HG03159 (cell line): Measurements from ENCODE around the gene OR1F1.
A peak's percentile ranks its signal among the peaks of the same experiment; 100 is the strongest.
"Not testable (repeated sequence)": the region's sequence is repeated elsewhere in the genome, so short reads cannot be mapped to it uniquely, and the experiment has no call there.

ENCODE experiments used
- ATAC-seq: cut with Tn5 transposase; IDR thresholded peaks from one replicate; pipeline ENCODE4 v1.9.1; 2021; ENCODE audit warnings: mild to moderate bottlenecking, moderate library complexity; ENCODE audit not compliant: unreplicated experiment

OR1F1 gene

GRCh38 chr16:3187798-3188674 lies at the start of gene OR1F1:
Gene OR1F1, plus strand, starts transcription at chr16:3188204.
- ATAC-seq, result no peak

DNA sequence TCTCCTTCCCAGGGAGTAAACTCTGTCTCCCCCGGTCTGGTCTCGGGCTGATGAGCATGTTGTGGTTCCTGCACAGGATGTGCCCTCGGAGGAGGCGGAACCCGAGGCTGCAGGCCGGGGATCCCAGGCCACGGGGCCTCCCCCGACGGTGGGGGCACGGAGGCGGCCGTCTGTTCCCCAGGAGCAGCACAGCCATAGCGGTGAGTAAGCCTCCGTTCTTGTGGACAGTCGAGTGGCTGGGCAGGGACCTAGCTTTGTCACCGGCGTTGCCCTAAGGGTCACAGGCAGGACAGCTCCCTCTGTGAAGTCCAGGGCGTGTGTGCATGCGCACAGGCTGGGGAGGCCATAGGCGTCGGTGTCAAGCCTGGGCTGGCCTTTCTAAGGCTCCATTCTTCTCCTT lies 49.7 kb upstream of the OR1F1 start:
- no peak for ATAC-seq

DNA sequence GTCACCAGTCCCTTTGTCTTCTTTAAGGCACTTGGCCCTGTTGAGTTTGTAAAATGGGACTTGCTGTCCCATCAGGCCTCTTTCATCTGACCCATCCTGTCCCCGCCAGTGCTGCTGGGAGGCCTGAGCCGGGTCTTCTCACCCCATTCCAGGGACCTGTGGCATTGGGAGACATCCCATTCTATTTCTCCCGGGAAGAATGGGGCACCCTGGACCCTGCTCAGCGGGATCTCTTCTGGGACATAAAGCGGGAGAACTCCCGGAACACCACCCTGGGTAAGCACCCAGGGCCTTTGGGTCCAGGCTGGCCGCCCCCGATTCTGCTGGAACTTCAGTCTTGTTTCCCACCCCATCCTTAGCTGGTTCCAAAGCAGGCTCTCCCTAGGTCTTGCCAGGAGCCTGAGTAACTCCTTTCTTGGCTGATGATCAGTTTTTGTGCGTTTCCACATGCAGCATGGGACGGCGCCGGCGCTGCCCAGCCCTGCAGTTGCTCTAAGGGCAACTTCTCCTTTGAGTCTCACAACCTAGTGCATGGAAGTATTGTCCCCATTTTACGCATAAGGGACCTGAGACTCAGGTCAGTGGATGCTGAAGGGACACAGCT lies 49.1 kb upstream of the OR1F1 start:
- ATAC-seq, result no peak

- ATAC-seq, result not testable (repeated sequence)
These were observed 48.4 kb upstream of the OR1F1 start for GRCh38 chr16:3139561-3139960.

- no peak for ATAC-seq
These were observed 47.2 kb upstream of the OR1F1 start for GRCh38 chr16:3140603-3141427.

DNA sequence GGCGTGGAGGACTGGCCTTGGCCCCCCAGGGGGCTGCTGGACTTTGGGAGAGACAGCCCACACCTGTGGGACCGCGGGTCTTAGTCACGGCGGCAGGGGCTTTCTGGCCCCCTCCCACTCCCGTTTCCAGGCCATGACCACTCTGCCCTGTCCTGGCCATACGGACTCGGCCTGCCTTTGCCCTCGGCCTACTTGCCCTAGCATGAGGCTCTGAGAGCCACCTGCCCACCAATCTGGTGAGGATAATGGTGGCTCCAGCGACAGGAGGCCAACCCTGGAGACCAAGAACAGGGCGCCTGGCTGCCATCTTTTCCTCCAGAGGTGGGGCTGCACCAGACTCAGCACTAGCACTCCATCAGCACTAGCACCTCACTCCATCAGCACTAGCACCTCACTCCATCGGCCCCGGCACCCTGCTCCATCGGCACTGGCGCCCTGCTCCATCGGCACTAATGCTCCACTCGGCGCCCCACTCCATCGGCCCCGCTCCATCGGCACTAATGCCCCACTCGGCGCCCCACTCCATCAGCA lies 46.2 kb upstream of the OR1F1 start:
- ATAC-seq, result no peak

DNA sequence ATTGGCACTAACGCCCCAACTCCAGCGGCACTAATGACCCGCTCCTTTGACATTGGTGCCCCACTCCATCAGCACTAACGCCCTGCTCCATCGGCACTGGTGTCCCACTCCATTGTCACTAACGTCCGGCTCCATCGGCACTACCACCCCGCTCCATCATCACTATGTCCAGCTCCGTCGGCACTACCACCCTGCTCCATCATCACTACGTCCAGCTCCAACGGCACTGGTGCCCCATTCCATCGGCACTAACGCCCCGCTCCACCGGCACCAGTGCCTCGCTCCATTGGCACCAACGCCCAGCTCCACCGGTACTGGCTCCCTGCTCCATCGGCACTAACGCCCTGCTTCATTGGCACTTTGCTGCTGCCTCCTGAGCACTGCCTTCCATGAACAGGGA lies 45.7 kb upstream of the OR1F1 start:
- ATAC-seq, result no peak

GRCh38 chr16:3142770-3143169 lies 45.2 kb upstream of the OR1F1 start:
- no peak for ATAC-seq

DNA sequence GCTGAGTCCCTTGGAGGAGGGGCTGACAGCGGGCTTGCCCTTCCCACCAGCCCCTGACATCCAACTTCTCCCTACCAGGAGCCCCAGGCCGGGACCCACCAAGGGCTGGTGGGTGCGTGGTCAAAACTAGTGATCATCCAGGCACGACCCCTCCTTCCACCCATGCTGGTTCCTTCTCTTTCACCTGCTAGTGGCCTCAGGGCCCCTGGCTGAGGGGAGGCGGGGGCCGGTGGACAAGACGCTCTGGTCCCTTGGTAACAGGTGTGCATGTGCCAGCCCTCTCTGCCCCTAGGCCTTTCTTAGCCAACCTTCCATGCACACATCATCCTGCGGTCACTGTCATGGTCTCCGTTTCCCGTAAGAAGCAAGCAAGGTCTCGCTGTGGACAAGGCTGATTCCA lies 44.8 kb upstream of the OR1F1 start:
- ATAC-seq, result no peak

DNA sequence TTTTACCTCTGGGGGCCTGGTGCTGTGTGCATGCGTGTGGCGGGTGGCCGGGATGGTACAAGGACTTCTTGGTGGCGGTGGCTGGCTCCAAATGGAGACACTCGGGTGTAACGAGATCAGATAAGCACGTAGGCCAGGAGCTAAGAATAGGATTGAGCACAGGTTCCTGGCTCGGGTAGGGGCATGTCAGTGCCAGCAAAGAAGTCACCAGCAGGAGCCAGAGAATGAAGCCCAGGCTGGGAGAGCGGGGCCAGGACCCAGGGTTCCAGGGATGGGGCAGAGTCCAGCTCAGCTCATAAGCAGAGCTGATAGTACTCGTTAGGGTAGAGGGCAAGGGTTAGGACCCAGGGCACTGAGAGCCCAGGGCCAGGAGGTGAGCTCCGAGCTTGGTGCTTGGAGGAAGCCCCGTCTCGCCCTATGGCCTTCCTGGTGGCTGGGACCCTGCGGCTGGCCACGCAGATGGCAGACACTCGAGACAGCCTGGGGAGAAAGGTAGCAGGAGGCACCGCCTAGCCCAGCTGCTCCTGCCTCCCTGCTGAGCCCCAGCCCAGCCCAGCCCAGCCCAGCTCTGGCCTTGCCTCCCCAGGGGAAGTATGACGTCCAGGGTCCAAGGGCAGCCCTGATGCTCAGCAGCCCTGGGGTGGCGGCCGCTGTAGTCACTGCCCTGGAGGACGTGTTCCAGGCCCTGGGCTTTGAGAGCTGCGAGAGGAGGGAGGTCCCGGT lies 44.2 kb upstream of the OR1F1 start:
- ATAC-seq, result no peak

- no peak for ATAC-seq
These were observed 43.6 kb upstream of the OR1F1 start for GRCh38 chr16:3144321-3144983.

GRCh38 chr16:3145151-3145550 lies 42.9 kb upstream of the OR1F1 start:
- no peak for ATAC-seq

- no peak for ATAC-seq
These were observed 42.3 kb upstream of the OR1F1 start for GRCh38 chr16:3145660-3146059.

DNA sequence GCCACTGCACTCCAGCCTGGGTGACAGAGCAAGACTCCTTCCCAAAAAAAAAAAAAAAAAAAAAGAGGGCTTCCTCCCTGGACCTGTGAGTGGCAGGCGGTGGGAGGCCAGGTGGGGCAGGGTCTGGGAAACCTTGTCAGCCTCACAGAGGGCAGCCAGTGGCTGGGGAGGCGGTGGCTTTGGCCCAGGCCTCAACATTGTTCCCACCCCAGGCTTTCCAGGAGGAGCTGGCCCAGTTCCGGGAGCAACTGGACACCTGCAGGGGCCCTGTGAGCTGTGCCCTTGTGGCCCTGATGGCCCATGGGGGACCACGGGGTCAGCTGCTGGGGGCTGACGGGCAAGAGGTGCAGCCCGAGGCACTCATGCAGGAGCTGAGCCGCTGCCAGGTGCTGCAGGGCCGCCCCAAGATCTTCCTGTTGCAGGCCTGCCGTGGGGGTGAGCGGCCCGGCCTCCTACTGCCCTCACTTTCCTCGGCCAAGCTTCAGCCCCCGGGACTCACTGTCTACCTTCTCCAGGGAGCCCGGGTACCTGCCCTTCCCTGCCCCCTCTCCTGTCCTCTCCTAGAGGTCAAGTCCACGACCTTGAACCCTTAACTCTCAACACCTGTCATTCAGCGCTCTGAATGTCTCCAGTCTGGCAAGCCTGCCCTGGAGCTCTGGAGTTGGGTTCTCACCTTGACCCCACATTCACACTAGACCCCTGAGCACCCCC lies 40.8 kb upstream of the OR1F1 start:
- ATAC-seq, result no peak

- ATAC-seq, result no peak
These were observed 40.3 kb upstream of the OR1F1 start for GRCh38 chr16:3147757-3148104.

GRCh38 chr16:3148256-3149192 lies 39.5 kb upstream of the OR1F1 start:
- ATAC-seq, result no peak

DNA sequence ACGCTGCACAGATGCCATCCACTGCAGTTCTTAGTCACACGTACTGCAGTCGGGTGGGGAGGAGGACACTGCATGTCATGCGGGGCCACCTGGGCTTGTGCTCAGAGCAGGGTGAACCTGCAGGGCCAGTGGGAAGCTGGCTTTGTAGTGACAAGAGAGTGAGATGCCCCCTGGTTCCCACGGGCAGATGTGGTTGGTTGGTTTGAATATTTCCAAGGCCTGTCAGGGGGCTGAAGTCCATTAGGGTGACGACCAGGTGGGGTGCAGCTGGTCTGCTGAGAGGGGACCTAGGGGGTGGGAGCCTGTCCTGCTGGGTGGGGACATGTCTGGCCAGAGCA lies 38.8 kb upstream of the OR1F1 start:
- ATAC-seq, result no peak

GRCh38 chr16:3149630-3150345 lies 38.2 kb upstream of the OR1F1 start:
- peak; percentile 5 for ATAC-seq
